GM18499 (cell line): ENCODE data around the gene TEX2.
"Not testable (repeated sequence)": the region's sequence is repeated elsewhere in the genome, so short reads cannot be mapped to it uniquely, and the experiment has no call there.

Experiments
- ATAC-seq: cut with Tn5 transposase; IDR thresholded peaks from one replicate; pipeline ENCODE4 v1.9.1; 2021; ENCODE audit warnings: moderate number of reproducible peaks; ENCODE audit not compliant: insufficient read depth, unreplicated experiment

TEX2 gene

GRCh38 chr17:64242633-64243032 is 20.4 kb downstream of the TEX2 start:
- no peak for ATAC-seq

GRCh38 chr17:64240741-64241347 is 22.2 kb downstream of the TEX2 start:
- no peak for ATAC-seq

- ATAC-seq = no peak
Observed at GRCh38 chr17:64240261-64240740, 22.8 kb downstream of the TEX2 start.

- not testable (repeated sequence) for ATAC-seq
Observed at GRCh38 chr17:64238449-64238848, 24.6 kb downstream of the TEX2 start.

DNA sequence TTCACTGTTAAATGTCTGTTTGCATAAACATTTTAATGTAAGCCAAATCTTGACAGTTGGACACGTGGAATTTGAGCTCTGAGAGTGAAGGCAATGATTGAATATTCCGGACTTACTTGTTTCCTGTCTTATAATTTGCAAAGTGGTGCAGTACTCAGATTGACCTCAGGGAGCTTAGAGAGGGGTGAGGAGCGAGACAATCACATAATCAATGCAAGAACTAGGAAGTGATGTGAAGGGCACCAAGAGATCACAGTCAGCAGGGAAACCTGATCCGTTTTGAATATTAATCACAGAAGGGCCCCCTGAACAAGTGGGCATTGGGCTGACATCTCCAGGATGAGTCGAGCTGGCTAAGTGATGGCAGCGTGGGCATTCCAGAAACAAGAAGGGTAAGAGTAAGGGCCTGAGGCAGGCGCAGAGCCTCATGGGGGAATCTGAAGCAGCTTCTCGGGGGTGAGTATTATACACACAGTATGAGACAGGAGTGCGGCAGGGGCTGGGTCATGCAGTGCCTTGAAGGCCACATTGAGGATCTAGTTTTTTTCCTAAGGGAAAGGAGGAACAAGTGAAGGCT is 26.1 kb downstream of the TEX2 start:
- no peak for ATAC-seq

DNA sequence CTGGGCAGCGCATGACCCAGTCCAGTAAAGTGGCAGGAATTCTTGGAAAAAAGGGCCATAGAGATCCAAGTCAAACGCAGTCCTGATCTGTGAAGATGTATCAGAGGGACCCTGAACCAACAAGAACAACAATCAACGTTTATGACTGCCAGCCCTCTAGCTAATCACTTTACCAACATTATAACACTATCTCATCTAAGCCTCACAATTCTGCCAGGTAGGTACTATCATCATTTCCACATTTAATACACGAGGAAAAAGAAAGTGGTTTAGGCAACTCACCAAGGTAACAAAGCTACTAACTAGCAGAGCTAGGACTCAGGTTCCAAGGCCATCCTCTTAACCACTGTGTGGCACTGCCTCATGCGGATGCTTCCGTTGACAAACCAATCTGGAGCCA is 28.1 kb downstream of the TEX2 start:
- no peak for ATAC-seq

DNA sequence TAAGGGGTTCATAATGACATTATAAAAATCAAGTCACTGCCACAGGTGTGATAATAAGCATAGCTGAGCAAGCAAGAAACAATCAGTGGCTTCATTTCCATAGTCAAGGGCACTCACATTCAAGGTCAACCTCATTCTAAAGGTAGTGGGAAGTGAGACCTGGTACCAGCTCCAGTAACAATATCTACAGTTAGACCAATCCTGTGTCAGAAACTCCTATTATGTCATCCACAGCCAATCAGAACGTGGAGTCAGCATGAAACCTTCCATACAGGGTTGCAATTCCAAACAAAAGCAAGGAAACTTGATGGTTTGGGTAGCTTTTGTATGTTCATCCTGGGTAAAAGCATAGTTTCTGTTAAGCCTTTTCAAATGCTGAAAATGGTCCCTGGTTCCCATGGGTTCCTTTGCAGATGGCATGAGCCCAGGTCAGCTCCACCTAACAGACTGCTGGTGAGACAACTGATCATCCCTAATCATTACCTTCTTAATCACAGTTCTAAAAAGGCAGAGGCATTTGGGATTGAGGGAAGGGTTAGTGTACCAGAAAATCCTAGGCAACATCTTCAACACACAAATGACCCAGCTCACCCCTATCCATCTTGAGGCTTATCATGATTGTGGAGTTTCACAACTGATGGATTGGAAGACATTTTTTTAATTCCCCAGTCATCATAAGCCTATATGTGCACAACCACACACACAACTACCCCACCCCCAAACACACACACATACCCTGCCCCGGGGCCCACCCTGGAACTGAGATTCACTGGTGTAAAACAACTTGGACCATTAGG is 30.4 kb downstream of the TEX2 start:
- ATAC-seq = no peak

GRCh38 chr17:64231567-64232141 is 31.4 kb downstream of the TEX2 start:
- no peak for ATAC-seq

- no peak for ATAC-seq
Observed at GRCh38 chr17:64230791-64231408, 32.2 kb downstream of the TEX2 start.

- no peak for ATAC-seq
Observed at GRCh38 chr17:64229815-64230728, 33.0 kb downstream of the TEX2 start.

- ATAC-seq = no peak
Observed at GRCh38 chr17:64226132-64226531, 36.9 kb downstream of the TEX2 start.

- no peak for ATAC-seq
Observed at GRCh38 chr17:64225410-64225809, 37.6 kb downstream of the TEX2 start.

DNA sequence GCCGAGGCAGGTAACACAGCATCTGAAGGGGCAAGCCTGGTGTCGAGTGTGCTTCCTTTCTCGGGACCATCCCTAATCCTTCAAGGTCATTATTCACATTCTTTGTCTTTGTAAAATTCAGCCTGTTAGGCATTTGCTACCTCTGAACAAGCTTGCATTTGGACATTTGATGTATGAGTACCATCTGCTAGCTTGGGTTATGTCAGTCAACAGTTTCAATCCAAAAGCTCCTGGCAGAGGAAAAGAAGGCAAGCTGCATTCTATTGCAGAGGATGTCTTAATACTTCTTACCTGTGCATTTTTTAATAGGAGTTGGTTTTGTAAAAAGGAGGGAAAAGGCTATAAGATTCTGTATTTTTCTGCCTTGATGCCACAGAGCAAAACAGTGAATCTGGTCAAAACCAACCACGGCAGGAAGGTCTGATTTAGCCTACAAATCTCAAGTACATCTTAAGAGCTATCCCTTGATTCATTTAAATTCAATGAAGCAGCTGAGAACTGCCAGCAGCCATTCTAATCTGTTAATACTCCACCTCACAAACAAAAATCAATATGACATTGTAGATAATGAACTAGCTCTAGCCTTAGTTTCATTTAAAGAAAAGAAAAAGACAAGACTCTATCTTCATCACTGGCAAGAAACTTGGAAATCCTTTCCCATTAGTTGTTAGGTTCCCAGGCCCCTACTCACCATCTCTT is 39.0 kb downstream of the TEX2 start:
- no peak for ATAC-seq

- ATAC-seq = no peak
Observed at GRCh38 chr17:64223283-64223682, 39.8 kb downstream of the TEX2 start.

DNA sequence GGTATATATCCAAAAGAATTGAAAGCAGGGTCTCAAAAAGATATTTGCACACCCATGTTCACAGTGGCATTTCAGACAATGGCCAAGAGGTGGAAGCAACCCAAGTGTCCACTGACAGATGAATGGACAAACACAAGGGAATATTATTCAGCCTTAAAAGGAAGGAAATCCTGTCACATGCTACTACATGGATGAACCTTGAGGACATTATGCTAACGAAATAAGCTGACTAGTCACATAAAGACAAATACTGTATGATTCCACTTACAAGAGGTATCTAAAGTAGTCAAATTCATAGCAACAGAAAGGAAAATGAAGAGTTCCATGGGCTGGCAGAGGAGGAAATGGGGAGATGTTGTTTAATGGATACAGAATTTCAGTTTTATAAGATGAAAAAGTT is 41.4 kb downstream of the TEX2 start:
- ATAC-seq = no peak

GRCh38 chr17:64220604-64221003 is 42.5 kb downstream of the TEX2 start:
- not testable (repeated sequence) for ATAC-seq

DNA sequence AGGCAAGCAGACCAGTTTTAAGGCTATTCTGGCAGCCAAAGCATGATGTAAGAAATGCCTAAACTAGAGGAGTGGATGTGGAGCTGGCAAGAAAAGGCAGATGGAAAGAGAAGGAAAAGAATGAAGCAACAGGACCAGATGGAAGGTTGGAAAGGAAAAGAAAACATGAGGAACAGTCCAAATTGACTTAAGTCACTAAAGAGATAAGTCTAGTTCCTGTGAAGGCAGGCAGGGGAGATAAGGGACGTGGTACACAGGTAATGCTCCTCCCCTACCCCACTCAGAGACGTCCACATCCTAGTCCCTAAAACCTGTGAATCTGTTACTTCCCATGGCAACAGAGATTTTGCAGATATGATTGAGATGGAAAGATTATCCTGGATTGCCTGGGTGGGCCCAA is 43.5 kb downstream of the TEX2 start:
- ATAC-seq = no peak

GRCh38 chr17:64218066-64218465 is 45.0 kb downstream of the TEX2 start:
- ATAC-seq = no peak

GRCh38 chr17:64217249-64217691 is 45.8 kb downstream of the TEX2 start:
- no peak for ATAC-seq
